K562 (cell line): ENCODE results near the gene TBC1D7. TPM values are rescaled to one million over a fixed set of nuclear protein-coding genes. Genes with fewer than 3 reads are reported as not detected.

ENCODE experiments used
- CHAMP1 ChIP-seq: fragments of 450-650 bp; IDR thresholded peaks from 2 replicates; pipeline ENCODE4 v1.6.1; 2016; ENCODE audit warnings: mild to moderate bottlenecking
- FOXA1 ChIP-seq: fragments of 450-650 bp; IDR thresholded peaks from 2 replicates; pipeline ENCODE4 v1.6.1; 2016; ENCODE audit warnings: mild to moderate bottlenecking, borderline replicate concordance
- FOXJ2 ChIP-seq: fragments of 200-800 bp; sonication (Bioruptor generic); IDR thresholded peaks from 2 replicates; pipeline ENCODE4 v1.6.1; 2016; ENCODE audit warnings: missing genetic modification characterization, missing compliant biosample characterization
- GTF2F1 ChIP-seq: IDR thresholded peaks from 2 replicates; pipeline ENCODE4 v1.6.1; 2011; ENCODE audit warnings: low read depth, low read length, improper control_type of control experiment
- HIVEP1 ChIP-seq: fragments of 250-450 bp; sonication (Bioruptor Pico); IDR thresholded peaks from 2 replicates; pipeline ENCODE4 v1.4.0; 2020; ENCODE audit warnings: mild to moderate bottlenecking
- JUN ChIP-seq, 2 experiments: sonication (generic) in 1 of 2; formaldehyde crosslinking in 1 of 2; IDR thresholded peaks; 2 replicates each; pipeline versions ENCODE4 v1.6.1 to v1.8.0; 2012 to 2022; ENCODE audit warnings: borderline replicate concordance in 2 of 2, mild to moderate bottlenecking in 2 of 2, improper control_type of control experiment in 1 of 2, low read depth in 1 of 2, low read length in 1 of 2, missing genetic modification reagents in 1 of 2
- POLR2AphosphoS5 ChIP-seq: IDR thresholded peaks from 2 replicates; pipeline ENCODE4 v1.6.1; 2011; ENCODE audit warnings: mild to moderate bottlenecking, low read depth, low read length, moderate library complexity; ENCODE audit not compliant: control insufficient read depth, insufficient read depth
- SIN3A ChIP-seq, 2 experiments: fragments of 150-350 bp in 1 of 2; IDR thresholded peaks; 2 replicates each; pipeline ENCODE4 v1.6.1; 2011 to 2016; ENCODE audit warnings: borderline replicate concordance in 2 of 2, low read depth in 2 of 2, low read length in 2 of 2, mild to moderate bottlenecking in 2 of 2, moderate library complexity in 2 of 2; ENCODE audit not compliant: control insufficient read depth in 1 of 2
- TCF7L2 ChIP-seq: fragments of 150-350 bp; IDR thresholded peaks from 2 replicates; pipeline ENCODE4 v1.6.1; 2016; ENCODE audit warnings: low read depth, mild to moderate bottlenecking, low read length, moderate library complexity
- ZNF239 ChIP-seq: fragments of 250-450 bp; sonication (Bioruptor Pico); IDR thresholded peaks from 2 replicates; pipeline ENCODE4 v1.4.0; 2020; ENCODE audit warnings: mild to moderate bottlenecking
- polyA plus RNA-seq, 8 experiments: library from polyadenylated mRNA; depleted of rRNA in 4 of 8; stranded (reverse) in 5 of 8; unstranded in 3 of 8; fragments of >200 nt; fragmentation: Nextera tagmentation in 2 of 8; fragmentation: Illumina TruSeq in 1 of 8; extraction: Ambion mirVana in 2 of 8; extraction: Trizol in 1 of 8; gene quantifications; 2 replicates each; pipeline versions ENCODE4 v1.2.1 to v1.2.3, GENCODE V29; 2011 to 2014; ENCODE audit warnings: inconsistent platforms in 1 of 8, missing spikeins in 1 of 8
- total RNA-seq, 7 experiments: library from RNA; depleted of rRNA in 6 of 7; stranded (reverse); fragments of >200 nt in 6 of 7; fragmentation: Illumina TruSeq in 2 of 7; extraction: Trizol in 2 of 7; gene quantifications; 2 replicates each; pipeline versions ENCODE4 v1.2.1 to v1.2.3, GENCODE V29; 2011 to 2021; ENCODE audit warnings: low replicate concordance in 1 of 7
- TF ChIP-seq, protein P1 (sequence below): fragments of 250-450 bp; sonication (Bioruptor Pico); IDR thresholded peaks from 2 replicates; pipeline ENCODE4 v1.5.0; 2020; ENCODE audit warnings: mild to moderate bottlenecking
- TF ChIP-seq, protein P2 (sequence below): sonication (generic); formaldehyde crosslinking; IDR thresholded peaks from 2 replicates; pipeline ENCODE4 v1.8.0; 2022; ENCODE audit warnings: missing genetic modification reagents, mild to moderate bottlenecking, borderline replicate concordance
- TF ChIP-seq, protein P3 (sequence below): sonication (generic); formaldehyde crosslinking; IDR thresholded peaks from 2 replicates; pipeline ENCODE4 v1.8.0; 2023; ENCODE audit warnings: missing genetic modification reagents, mild to moderate bottlenecking, borderline replicate concordance

Gene TBC1D7
- total and polyA plus RNA-seq, 9 of the 15 experiments (the other 6 are each of a cell fraction or from before 2014, with no cell fraction given) = 49.4 to 107 (median 61.1) TPM

GRCh38 chr6:13328076-13328874 lies at the start of gene TBC1D7 (continued):
- TF ChIP-seq, protein P1, sequence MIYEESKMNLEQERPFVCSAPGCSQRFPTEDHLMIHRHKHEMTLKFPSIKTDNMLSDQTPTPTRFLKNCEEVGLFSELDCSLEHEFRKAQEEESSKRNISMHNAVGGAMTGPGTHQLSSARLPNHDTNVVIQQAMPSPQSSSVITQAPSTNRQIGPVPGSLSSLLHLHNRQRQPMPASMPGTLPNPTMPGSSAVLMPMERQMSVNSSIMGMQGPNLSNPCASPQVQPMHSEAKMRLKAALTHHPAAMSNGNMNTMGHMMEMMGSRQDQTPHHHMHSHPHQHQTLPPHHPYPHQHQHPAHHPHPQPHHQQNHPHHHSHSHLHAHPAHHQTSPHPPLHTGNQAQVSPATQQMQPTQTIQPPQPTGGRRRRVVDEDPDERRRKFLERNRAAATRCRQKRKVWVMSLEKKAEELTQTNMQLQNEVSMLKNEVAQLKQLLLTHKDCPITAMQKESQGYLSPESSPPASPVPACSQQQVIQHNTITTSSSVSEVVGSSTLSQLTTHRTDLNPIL (CRISPR knock-in tag) = no peak
- TF ChIP-seq, protein P2, sequence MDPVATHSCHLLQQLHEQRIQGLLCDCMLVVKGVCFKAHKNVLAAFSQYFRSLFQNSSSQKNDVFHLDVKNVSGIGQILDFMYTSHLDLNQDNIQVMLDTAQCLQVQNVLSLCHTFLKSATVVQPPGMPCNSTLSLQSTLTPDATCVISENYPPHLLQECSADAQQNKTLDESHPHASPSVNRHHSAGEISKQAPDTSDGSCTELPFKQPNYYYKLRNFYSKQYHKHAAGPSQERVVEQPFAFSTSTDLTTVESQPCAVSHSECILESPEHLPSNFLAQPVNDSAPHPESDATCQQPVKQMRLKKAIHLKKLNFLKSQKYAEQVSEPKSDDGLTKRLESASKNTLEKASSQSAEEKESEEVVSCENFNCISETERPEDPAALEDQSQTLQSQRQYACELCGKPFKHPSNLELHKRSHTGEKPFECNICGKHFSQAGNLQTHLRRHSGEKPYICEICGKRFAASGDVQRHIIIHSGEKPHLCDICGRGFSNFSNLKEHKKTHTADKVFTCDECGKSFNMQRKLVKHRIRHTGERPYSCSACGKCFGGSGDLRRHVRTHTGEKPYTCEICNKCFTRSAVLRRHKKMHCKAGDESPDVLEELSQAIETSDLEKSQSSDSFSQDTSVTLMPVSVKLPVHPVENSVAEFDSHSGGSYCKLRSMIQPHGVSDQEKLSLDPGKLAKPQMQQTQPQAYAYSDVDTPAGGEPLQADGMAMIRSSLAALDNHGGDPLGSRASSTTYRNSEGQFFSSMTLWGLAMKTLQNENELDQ = no peak
- no peak for TF ChIP-seq ZNF239 (CRISPR knock-in tag)
- TF ChIP-seq POLR2AphosphoS5 = peak; percentile 74; the same call in 1 of the 2 replicates
- TF ChIP-seq CHAMP1 = no peak
- TF ChIP-seq, protein P3, sequence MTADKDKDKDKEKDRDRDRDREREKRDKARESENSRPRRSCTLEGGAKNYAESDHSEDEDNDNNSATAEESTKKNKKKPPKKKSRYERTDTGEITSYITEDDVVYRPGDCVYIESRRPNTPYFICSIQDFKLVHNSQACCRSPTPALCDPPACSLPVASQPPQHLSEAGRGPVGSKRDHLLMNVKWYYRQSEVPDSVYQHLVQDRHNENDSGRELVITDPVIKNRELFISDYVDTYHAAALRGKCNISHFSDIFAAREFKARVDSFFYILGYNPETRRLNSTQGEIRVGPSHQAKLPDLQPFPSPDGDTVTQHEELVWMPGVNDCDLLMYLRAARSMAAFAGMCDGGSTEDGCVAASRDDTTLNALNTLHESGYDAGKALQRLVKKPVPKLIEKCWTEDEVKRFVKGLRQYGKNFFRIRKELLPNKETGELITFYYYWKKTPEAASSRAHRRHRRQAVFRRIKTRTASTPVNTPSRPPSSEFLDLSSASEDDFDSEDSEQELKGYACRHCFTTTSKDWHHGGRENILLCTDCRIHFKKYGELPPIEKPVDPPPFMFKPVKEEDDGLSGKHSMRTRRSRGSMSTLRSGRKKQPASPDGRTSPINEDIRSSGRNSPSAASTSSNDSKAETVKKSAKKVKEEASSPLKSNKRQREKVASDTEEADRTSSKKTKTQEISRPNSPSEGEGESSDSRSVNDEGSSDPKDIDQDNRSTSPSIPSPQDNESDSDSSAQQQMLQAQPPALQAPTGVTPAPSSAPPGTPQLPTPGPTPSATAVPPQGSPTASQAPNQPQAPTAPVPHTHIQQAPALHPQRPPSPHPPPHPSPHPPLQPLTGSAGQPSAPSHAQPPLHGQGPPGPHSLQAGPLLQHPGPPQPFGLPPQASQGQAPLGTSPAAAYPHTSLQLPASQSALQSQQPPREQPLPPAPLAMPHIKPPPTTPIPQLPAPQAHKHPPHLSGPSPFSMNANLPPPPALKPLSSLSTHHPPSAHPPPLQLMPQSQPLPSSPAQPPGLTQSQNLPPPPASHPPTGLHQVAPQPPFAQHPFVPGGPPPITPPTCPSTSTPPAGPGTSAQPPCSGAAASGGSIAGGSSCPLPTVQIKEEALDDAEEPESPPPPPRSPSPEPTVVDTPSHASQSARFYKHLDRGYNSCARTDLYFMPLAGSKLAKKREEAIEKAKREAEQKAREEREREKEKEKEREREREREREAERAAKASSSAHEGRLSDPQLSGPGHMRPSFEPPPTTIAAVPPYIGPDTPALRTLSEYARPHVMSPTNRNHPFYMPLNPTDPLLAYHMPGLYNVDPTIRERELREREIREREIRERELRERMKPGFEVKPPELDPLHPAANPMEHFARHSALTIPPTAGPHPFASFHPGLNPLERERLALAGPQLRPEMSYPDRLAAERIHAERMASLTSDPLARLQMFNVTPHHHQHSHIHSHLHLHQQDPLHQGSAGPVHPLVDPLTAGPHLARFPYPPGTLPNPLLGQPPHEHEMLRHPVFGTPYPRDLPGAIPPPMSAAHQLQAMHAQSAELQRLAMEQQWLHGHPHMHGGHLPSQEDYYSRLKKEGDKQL (CRISPR knock-in tag) = 0 out of 2 replicates have a peak, but pooled peaks have one; percentile 72
- TF ChIP-seq FOXA1 = no peak
- TF ChIP-seq GTF2F1 = peak; percentile 24; the same call in 1 of the 2 replicates
- no peak for TF ChIP-seq FOXJ2 (tag)
- no peak for TF ChIP-seq JUN (IDR thresholded peaks at IDR 0.05; ENCODE audit: borderline replicate concordance, low read depth, low read length)
- no peak for TF ChIP-seq JUN (CRISPR knock-in tag; IDR thresholded peaks at IDR 0.05; ENCODE audit: borderline replicate concordance)
- peak; percentile 6; the same call in 1 of the 2 replicates for TF ChIP-seq TCF7L2
- 0 out of 4 replicates have a peak, but pooled peaks of 1 of the 2 experiments have one; percentile 31 for TF ChIP-seq SIN3A (IDR thresholded peaks at IDR 0.05; ENCODE audit: borderline replicate concordance in 2 of 2, control insufficient read depth in 1 of 2, low read depth in 2 of 2, low read length in 2 of 2)
- peak; percentile 33; the same call in 1 of the 2 replicates for TF ChIP-seq HIVEP1
